Measurements from ENCODE around the gene ADRA2A.

ADRA2A gene

GRCh38 chr10:111076682-111077478, at the start of gene ADRA2A (continued):
- TF ChIP-seq ZNF239 (tag by site-specific recombination; IDR thresholded peaks at IDR 0.05) (no peak), ZNF600 (tag by site-specific recombination; IDR thresholded peaks at IDR 0.05) (no peak), ZNF350 (tag by site-specific recombination; IDR thresholded peaks at IDR 0.05) (no peak), RBAK (tag by site-specific recombination; IDR thresholded peaks at IDR 0.05) (no peak), SP2 (tag by site-specific recombination; IDR thresholded peaks at IDR 0.05) (peak; percentile 80), ZNF692 (tag by site-specific recombination; IDR thresholded peaks at IDR 0.05) (no peak), ZBTB11 (tag by site-specific recombination; conservative IDR thresholded peaks at IDR 0.05; ENCODE audit: low read depth) (peak; percentile 39; the same call in 1 of the 2 replicates), HIC1 (tag by site-specific recombination; IDR thresholded peaks at IDR 0.05) (peak; percentile 62; the same call in 1 of the 2 replicates), ZNF274 (IDR thresholded peaks at IDR 0.05; ENCODE audit: low read length) (no peak), ZNF274 (tag by site-specific recombination; IDR thresholded peaks at IDR 0.05; ENCODE audit: borderline replicate concordance) (no peak), YY1 (tag by site-specific recombination; IDR thresholded peaks at IDR 0.05) (no peak), KLF7 (tag by site-specific recombination; IDR thresholded peaks at IDR 0.05; ENCODE audit: borderline replicate concordance) (no peak), ZFHX2 (tag by site-specific recombination; conservative IDR thresholded peaks at IDR 0.05) (peak; percentile 63; the same call in 1 of the 2 replicates), PRDM2 (tag by site-specific recombination; IDR thresholded peaks at IDR 0.05; ENCODE audit: borderline replicate concordance) (no peak), ZFP41 (tag by site-specific recombination; IDR thresholded peaks at IDR 0.05; ENCODE audit: borderline replicate concordance) (no peak), PBX3 (CRISPR knock-in tag; IDR thresholded peaks at IDR 0.05) (no peak), ZNF776 (tag by site-specific recombination; IDR thresholded peaks at IDR 0.05; ENCODE audit: borderline replicate concordance) (no peak), MEIS1 (CRISPR knock-in tag; IDR thresholded peaks at IDR 0.05; ENCODE audit: borderline replicate concordance) (no peak), ZNF585B (tag by site-specific recombination; IDR thresholded peaks at IDR 0.05) (no peak), ZNF138 (tag by site-specific recombination; IDR thresholded peaks at IDR 0.05; ENCODE audit: borderline replicate concordance) (no peak)

Data from HEK293 (cell line).